ENCODE measurements around the gene BNIP3.

DNA sequence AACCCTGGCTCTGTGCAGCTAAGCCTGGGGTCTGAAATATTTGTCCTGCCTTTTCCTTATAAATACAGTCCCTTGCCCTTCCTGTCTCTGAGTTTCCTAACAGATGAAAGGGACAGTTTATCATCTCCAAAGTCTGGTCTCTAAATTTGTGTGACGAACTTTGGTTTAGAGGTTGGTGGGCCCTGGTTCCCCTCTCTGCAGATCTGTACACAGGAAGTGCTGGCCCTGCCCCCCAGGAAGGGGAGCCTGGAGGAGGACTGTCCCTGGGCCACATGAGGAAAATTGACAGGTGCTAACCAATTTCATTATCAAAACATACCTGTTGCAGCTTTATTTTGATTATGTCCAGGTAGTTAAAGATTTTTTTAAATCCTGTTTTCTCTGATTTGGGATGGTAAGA is 46.5 kb downstream of the BNIP3 start:
- TF ChIP-seq CTCF (IDR thresholded peaks at IDR 0.05) (no peak), POLR2A (IDR thresholded peaks at IDR 0.05) (no peak)

Data from upper lobe of left lung (tissue), 4 donors.